Activated CD4-positive, alpha-beta T cell treated with anti-CD3 and anti-CD28 coated beads, Interleukin-2, Interleukin-4, amounts not matched to agents 100 ng/mL and 50 ng/mL, durations not matched to agents 16 hours and 8 hours (primary cell): ENCODE data around the gene GNPAT.

Experiments used
- DNase-seq: peaks from one replicate; pipeline ENCODE4 v3.0.0-alpha.2; 2020; ENCODE audit warnings: low spot score

GNPAT gene

GRCh38 chr1:231317306-231318014 is 76.4 kb downstream of the GNPAT start:
- no peak for DNase-seq

- DNase-seq = no peak
Measured at GRCh38 chr1:231318015-231318355, 77.0 kb downstream of the GNPAT start.

GRCh38 chr1:231318568-231318967 is 77.6 kb downstream of the GNPAT start:
- DNase-seq = no peak

- no peak for DNase-seq
Measured at GRCh38 chr1:231319080-231319479, 78.1 kb downstream of the GNPAT start.

GRCh38 chr1:231322880-231323530 is 82.0 kb downstream of the GNPAT start:
- DNase-seq = no peak

- no peak for DNase-seq
Measured at GRCh38 chr1:231324660-231325059, 83.6 kb downstream of the GNPAT start.

- no peak for DNase-seq
Measured at GRCh38 chr1:231326248-231326647, 85.2 kb downstream of the GNPAT start.
